Breast epithelium (tissue), 3 donors: Measurements from ENCODE around the gene ZNF813.

Source experiments
- POLR2A ChIP-seq: fragments of 450-650 bp; IDR thresholded peaks from one replicate; pipeline ENCODE4 v1.6.1; 2016; ENCODE audit warnings: antibody characterized with exemption, mild to moderate bottlenecking, moderate library complexity
- TF ChIP-seq, protein P1 (sequence below), 3 donors: fragments of 450-650 bp; IDR thresholded peaks; one replicate each; pipeline ENCODE4 v1.5.1; 2016 to 2017; ENCODE audit warnings: antibody characterized with exemption in 3 of 3, mild to moderate bottlenecking in 3 of 3, moderate library complexity in 3 of 3

DNA sequence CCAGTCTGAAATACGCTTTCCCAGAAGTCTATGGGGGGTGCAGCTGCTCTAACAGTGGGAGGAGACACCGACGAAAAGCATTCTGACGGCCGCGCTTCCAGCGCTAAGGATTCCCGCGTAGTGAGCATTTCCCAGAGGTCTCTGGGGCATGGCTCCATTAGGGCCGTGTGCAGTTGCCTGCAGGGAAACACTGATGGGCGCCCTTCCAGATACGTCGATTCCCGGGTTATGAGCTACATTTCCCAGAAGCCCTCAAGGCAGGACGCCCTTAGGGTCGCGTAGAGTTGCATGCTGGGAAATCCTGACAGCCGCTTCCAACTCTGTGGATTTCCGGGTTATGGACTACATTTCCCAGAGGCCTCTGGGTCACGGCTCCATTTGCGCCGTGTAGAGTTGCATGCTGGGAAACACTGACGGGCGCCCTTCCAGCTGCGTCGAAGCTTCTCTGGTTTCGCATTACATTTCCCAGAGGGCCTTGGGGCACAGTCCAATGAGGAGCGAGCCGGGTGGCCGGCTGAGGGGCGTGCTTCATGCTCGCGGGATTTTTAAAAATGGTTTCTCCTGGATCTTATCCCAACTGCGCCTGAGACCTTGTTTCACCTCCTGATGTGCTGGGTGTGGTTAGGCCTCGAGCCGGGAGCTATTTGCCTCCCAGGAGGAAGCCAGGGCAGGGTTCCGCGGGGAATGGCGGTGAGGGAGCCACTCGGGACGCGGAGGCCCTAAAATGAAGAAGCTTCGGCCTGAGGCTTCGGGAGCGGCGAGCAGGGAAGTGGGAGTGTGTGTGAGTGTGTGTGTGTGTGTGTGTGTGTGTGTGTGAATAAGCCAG, 53.2 kb downstream of the ZNF813 start:
- TF ChIP-seq, protein P1, sequence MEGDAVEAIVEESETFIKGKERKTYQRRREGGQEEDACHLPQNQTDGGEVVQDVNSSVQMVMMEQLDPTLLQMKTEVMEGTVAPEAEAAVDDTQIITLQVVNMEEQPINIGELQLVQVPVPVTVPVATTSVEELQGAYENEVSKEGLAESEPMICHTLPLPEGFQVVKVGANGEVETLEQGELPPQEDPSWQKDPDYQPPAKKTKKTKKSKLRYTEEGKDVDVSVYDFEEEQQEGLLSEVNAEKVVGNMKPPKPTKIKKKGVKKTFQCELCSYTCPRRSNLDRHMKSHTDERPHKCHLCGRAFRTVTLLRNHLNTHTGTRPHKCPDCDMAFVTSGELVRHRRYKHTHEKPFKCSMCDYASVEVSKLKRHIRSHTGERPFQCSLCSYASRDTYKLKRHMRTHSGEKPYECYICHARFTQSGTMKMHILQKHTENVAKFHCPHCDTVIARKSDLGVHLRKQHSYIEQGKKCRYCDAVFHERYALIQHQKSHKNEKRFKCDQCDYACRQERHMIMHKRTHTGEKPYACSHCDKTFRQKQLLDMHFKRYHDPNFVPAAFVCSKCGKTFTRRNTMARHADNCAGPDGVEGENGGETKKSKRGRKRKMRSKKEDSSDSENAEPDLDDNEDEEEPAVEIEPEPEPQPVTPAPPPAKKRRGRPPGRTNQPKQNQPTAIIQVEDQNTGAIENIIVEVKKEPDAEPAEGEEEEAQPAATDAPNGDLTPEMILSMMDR (IDR thresholded peaks at IDR 0.05), result no peak
- no peak for TF ChIP-seq POLR2A
